ENCODE measurements around the gene STAT3. TPM values are rescaled to one million over a fixed set of nuclear protein-coding genes. Genes with fewer than 3 reads are reported as not detected.

STAT3 gene
- total RNA-seq, 1 donor from 2014 or later: 68.0 TPM

DNA sequence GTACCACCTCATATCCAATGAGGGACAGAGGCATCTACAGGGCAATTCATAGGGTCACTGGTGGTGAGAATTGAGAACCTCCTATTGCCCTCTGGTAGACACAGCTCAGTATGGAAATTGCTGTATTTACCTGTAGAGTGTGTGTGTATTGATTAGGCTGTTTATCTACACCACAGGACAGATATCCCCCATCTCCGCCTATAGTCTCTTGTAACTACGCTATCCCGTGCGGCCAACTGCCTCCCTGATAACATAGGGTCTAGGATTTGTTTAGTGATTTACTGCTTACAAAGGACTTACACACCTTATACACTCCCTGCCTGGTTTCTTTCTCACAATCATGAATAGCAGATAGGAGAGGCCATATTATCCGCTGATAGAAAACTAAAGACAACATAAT lies 1.7 kb upstream of the STAT3 start:
- Mint-ChIP-seq H3K27me3 (ENCODE audit: unreplicated experiment) (peaks cover 5% of the 10 kb centered on the region), H3K27ac (ENCODE audit: unreplicated experiment) (no peak overlapping the region), H3K4me1 (ENCODE audit: low read depth, unreplicated experiment) (peaks cover 5% of the 10 kb centered on the region), H3K36me3 (ENCODE audit: unreplicated experiment) (no peaks in the 10 kb centered on the region), H3K9me3 (ENCODE audit: unreplicated experiment) (peaks cover 6% of the 10 kb centered on the region), H3K4me3 (ENCODE audit: unreplicated experiment) (no peak overlapping the region)
- TF ChIP-seq CTCF (IDR thresholded peaks at IDR 0.05; ENCODE audit: partially characterized antibody, unreplicated experiment): no peak
- DNase-seq: no peak

GRCh38 chr17:42389135-42389417 lies 834 bp upstream of the STAT3 start:
- Mint-ChIP-seq H3K27me3 (ENCODE audit: unreplicated experiment) (peaks cover 5% of the 10 kb centered on the region), H3K4me1 (ENCODE audit: low read depth, unreplicated experiment) (peaks cover 5% of the 10 kb centered on the region), H3K36me3 (ENCODE audit: unreplicated experiment) (no peaks in the 10 kb centered on the region), H3K4me3 (ENCODE audit: unreplicated experiment) (peak overlapping the region; percentile 97), H3K9me3 (ENCODE audit: unreplicated experiment) (peaks cover 6% of the 10 kb centered on the region), H3K27ac (ENCODE audit: unreplicated experiment) (peak overlapping the region; percentile 79)
- TF ChIP-seq CTCF (IDR thresholded peaks at IDR 0.05; ENCODE audit: partially characterized antibody, unreplicated experiment): no peak
- DNase-seq: no peak

DNA sequence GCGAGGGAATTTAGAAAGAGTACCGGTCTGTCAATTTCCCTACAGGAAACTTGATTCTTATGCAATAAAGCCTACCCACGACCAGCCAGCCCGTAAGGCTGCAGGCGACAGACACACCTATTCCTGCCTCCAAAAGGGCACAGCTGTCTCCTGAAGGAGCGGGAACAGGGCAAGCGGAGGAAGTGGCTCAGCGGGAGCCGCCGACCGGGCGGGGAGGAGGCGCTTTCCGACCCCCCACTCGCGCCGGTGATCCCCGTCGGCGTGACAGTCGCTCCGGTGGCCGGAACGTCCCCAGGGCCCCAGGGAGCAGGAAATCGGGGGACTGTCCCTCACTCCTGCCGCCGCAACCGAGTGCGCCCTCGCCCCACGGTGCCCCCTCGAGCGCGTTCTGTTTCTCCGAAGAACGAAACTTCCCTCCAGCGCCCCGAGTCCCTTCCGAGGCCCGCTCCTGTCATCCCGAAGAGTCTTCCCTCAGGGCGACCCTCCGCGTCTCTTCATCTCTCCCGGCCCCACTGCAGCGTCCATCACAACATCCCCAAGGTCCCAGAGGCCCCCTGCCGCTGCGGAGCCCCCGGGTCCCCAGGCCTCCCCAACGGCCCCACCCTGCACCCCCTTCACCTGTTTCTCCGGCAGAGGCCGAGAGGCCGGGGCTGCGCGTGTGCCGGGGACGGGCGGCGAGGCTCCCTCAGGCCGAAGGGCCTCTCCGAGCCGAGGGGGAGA lies 421 bp downstream of the STAT3 start:
- peaks cover 6% of the 10 kb centered on the region for H3K9me3 Mint-ChIP-seq (ENCODE audit: unreplicated experiment)
- peak overlapping the region; percentile 97 for H3K4me3 Mint-ChIP-seq (ENCODE audit: unreplicated experiment)
- no peak for TF ChIP-seq CTCF (IDR thresholded peaks at IDR 0.05; ENCODE audit: partially characterized antibody, unreplicated experiment)
- no peaks in the 10 kb centered on the region for H3K36me3 Mint-ChIP-seq (ENCODE audit: unreplicated experiment)
- H3K27me3 Mint-ChIP-seq (ENCODE audit: unreplicated experiment): peaks cover 5% of the 10 kb centered on the region
- peak overlapping the region; percentile 90 for H3K27ac Mint-ChIP-seq (ENCODE audit: unreplicated experiment)
- DNase-seq: peak; percentile 57
- H3K4me1 Mint-ChIP-seq (ENCODE audit: low read depth, unreplicated experiment): peaks cover 5% of the 10 kb centered on the region

- peaks cover 5% of the 10 kb centered on the region for H3K27me3 Mint-ChIP-seq (ENCODE audit: unreplicated experiment)
- H3K4me3 Mint-ChIP-seq (ENCODE audit: unreplicated experiment): peak overlapping the region; percentile 97
- peaks cover 5% of the 10 kb centered on the region for H3K4me1 Mint-ChIP-seq (ENCODE audit: low read depth, unreplicated experiment)
- no peak for TF ChIP-seq CTCF (IDR thresholded peaks at IDR 0.05; ENCODE audit: partially characterized antibody, unreplicated experiment)
- H3K36me3 Mint-ChIP-seq (ENCODE audit: unreplicated experiment): no peaks in the 10 kb centered on the region
- no peak for DNase-seq
- peaks cover 6% of the 10 kb centered on the region for H3K9me3 Mint-ChIP-seq (ENCODE audit: unreplicated experiment)
- H3K27ac Mint-ChIP-seq (ENCODE audit: unreplicated experiment): peak overlapping the region; percentile 90
These were observed 1.2 kb downstream of the STAT3 start for GRCh38 chr17:42386777-42387657.

GRCh38 chr17:42381898-42382297 lies 6.3 kb downstream of the STAT3 start:
- TF ChIP-seq CTCF (IDR thresholded peaks at IDR 0.05; ENCODE audit: partially characterized antibody, unreplicated experiment): no peak
- Mint-ChIP-seq H3K27me3 (ENCODE audit: unreplicated experiment) (peaks cover 5% of the 10 kb centered on the region), H3K9me3 (ENCODE audit: unreplicated experiment) (no peaks in the 10 kb centered on the region), H3K4me1 (ENCODE audit: low read depth, unreplicated experiment) (peaks cover 9% of the 10 kb centered on the region), H3K4me3 (ENCODE audit: unreplicated experiment) (no peak overlapping the region), H3K36me3 (ENCODE audit: unreplicated experiment) (no peaks in the 10 kb centered on the region), H3K27ac (ENCODE audit: unreplicated experiment) (no peak overlapping the region)
- DNase-seq: no peak

All from glutamatergic neuron (in vitro differentiated cells).